HepG2 (cell line): ENCODE data around the gene FAM53B. TPM values are rescaled to one million over a fixed set of nuclear protein-coding genes. Genes with fewer than 3 reads are reported as not detected.

Experiments
- ATAC-seq: fragments of 200-7000 bp; cut with Tn5 transposase; 3 replicates; pipeline ENCODE4 v1.9.1; 2020; ENCODE audit warnings: mild to moderate bottlenecking, moderate library complexity
- BruUV-seq: library from RNA; stranded (reverse); fragments of 400-500 nt; replicated peaks from 2 replicates; lab custom pipeline; 2021; lab: Mats Ljungman, UMichigan
- CTCF ChIA-PET: fragments of 300-600 bp; formaldehyde crosslinking; extraction: SDS; loops from one replicate; lab custom pipeline; 2021; ENCODE audit warnings: low total read pairs, inconsistent platforms, low intra/inter-chr PET ratio; lab: Yijun Ruan, JAX
- POLR2A ChIA-PET: fragments of 350-600 bp; sonication (Branson Sonifier 250); formaldehyde crosslinking; loops from one replicate; lab custom pipeline; 2020; ENCODE audit warnings: antibody characterized with exemption, inconsistent platforms; lab: Yijun Ruan, JAX
- DNase-seq: peaks from one replicate; pipeline ENCODE4 v3.0.0-alpha.2; 2015; ENCODE audit warnings: low spot score
- FAIRE-seq: peaks from 3 replicates; lab custom pipeline; 2011; peaks lifted over from hg19 to GRCh38; lab: Jason Lieb, UNC
- H2AFZ ChIP-seq: one replicate; pipeline ENCODE4 v1.6.1; 2011; ENCODE audit warnings: low read length, inconsistent platforms
- H3K27ac ChIP-seq: fragments of 300-600 bp; 3 replicates; pipeline ENCODE4 v1.8.0; 2011; ENCODE audit warnings: mixed run types, mild to moderate bottlenecking, mixed read lengths, low read length, inconsistent platforms; ENCODE audit not compliant: insufficient read depth; ENCODE audit errors: extremely low read length
- H3K27me3 ChIP-seq, 2 experiments: fragments of 200-600 bp in 1 of 2; 2 replicates in 1 of 2; 3 replicates in 1 of 2; pipeline versions ENCODE4 v1.6.0 to v1.8.0; 2011; ENCODE audit warnings: low read length in 2 of 2, mild to moderate bottlenecking in 2 of 2, moderate library complexity in 2 of 2, inconsistent platforms in 1 of 2; ENCODE audit not compliant: insufficient read depth in 2 of 2, control insufficient read depth in 1 of 2
- H3K36me3 ChIP-seq, 2 experiments: fragments of 200-600 bp in 1 of 2; replicated peaks in 1 of 2; 2 replicates in 1 of 2; 3 replicates in 1 of 2; pipeline versions ENCODE4 v1.5.1 to v1.8.0; 2011; ENCODE audit warnings: low read length in 2 of 2, inconsistent platforms in 1 of 2; ENCODE audit not compliant: insufficient read depth in 2 of 2, control insufficient read depth in 1 of 2
- H3K4me1 ChIP-seq: 2 replicates; pipeline ENCODE4 v1.5.1; 2012; ENCODE audit warnings: low read length, inconsistent platforms; ENCODE audit not compliant: insufficient read depth
- H3K4me2 ChIP-seq: 2 replicates; pipeline ENCODE4 v1.6.0; 2011; ENCODE audit warnings: low read depth, low read length, inconsistent platforms
- H3K4me3 ChIP-seq, 3 experiments: fragments of 200-600 bp in 1 of 3; sonication (generic), shearing (Covaris generic) in 1 of 3; replicated peaks in 1 of 3; 2 replicates each; pipeline ENCODE4 v1.5.1; 2011 to 2016; ENCODE audit warnings: low read length in 3 of 3, inconsistent platforms in 2 of 3, low read depth in 2 of 3, mild to moderate bottlenecking in 2 of 3, control low read depth in 1 of 3, mixed read lengths in 1 of 3; ENCODE audit not compliant: insufficient read depth in 1 of 3
- H3K79me2 ChIP-seq: one replicate; pipeline ENCODE4 v1.6.1; 2011; ENCODE audit warnings: low read length, inconsistent platforms; ENCODE audit not compliant: insufficient read depth
- H3K9ac ChIP-seq: 2 replicates; pipeline ENCODE4 v1.6.0; 2011; ENCODE audit warnings: mild to moderate bottlenecking, low read depth, low read length, inconsistent platforms; ENCODE audit not compliant: insufficient read depth
- H3K9me3 ChIP-seq: 2 replicates; pipeline ENCODE4 v1.5.1; 2012; ENCODE audit warnings: mild to moderate bottlenecking, low read length
- H4K20me1 ChIP-seq: 2 replicates; pipeline ENCODE4 v1.6.0; 2011; ENCODE audit warnings: inconsistent platforms, mild to moderate bottlenecking, low read length, moderate library complexity; ENCODE audit not compliant: insufficient read depth
- IRF2 ChIP-seq: IDR thresholded peaks from 2 replicates; pipeline ENCODE4 v1.6.1; 2018; ENCODE audit warnings: missing genetic modification reagents, missing compliant biosample characterization
- MED13 ChIP-seq: sonication (generic); formaldehyde crosslinking; IDR thresholded peaks from 2 replicates; pipeline ENCODE4 v1.5.0; 2020; ENCODE audit warnings: missing genetic modification reagents
- MED8 ChIP-seq: sonication (generic); formaldehyde crosslinking; IDR thresholded peaks from 2 replicates; pipeline ENCODE4 v1.8.1; 2023; ENCODE audit warnings: mild to moderate bottlenecking, missing genetic modification reagents; ENCODE audit not compliant: insufficient replicate concordance
- PHF8 ChIP-seq: sonication (generic); formaldehyde crosslinking; IDR thresholded peaks from 2 replicates; pipeline ENCODE4 v1.5.0; 2020; ENCODE audit warnings: missing genetic modification reagents
- POLR2AphosphoS2 ChIP-seq: IDR thresholded peaks from 2 replicates; pipeline ENCODE4 v1.6.1; 2011; ENCODE audit warnings: low read depth, low read length, improper control_type of control experiment
- RAD21 ChIP-seq: fragments of 450-650 bp; formaldehyde crosslinking; IDR thresholded peaks from 2 replicates; pipeline ENCODE4 v1.5.0; 2020; ENCODE audit warnings: mild to moderate bottlenecking
- TBL1XR1 ChIP-seq: fragments of 150-350 bp; IDR thresholded peaks from 2 replicates; pipeline ENCODE4 v1.6.1; 2014; ENCODE audit warnings: borderline replicate concordance, low read length; ENCODE audit not compliant: partially characterized antibody
- ZMAT3 ChIP-seq: sonication (generic); formaldehyde crosslinking; conservative IDR thresholded peaks from 2 replicates; pipeline ENCODE4 v1.7.0; 2021; ENCODE audit warnings: missing genetic modification reagents
- ZNF354B ChIP-seq: sonication (generic); formaldehyde crosslinking; IDR thresholded peaks from 2 replicates; pipeline ENCODE4 v1.8.0; 2022; ENCODE audit warnings: mild to moderate bottlenecking, missing genetic modification reagents
- ZNF563 ChIP-seq: sonication (generic); formaldehyde crosslinking; IDR thresholded peaks from 2 replicates; pipeline ENCODE4 v1.8.0; 2022; ENCODE audit warnings: mild to moderate bottlenecking, moderate library complexity, missing genetic modification reagents
- WGBS: methylation state at CpG from one replicate; pipeline ENCODE4 v1.1.6; 2017; ENCODE audit warnings: low lambda C conversion rate; 5-methylcytosine and 5-hydroxymethylcytosine counted together
- in situ Hi-C: cut with HindIII; loops from 2 replicates; pipeline ENCODE4 v1.10.0; 2017; ENCODE audit warnings: low pct_unique_long_range_greater_than_20kb; ENCODE audit not compliant: extremely low pct_ligation_motif_present
- intact Hi-C: fragments of 100-400 bp; cut with micrococcal nuclease; formaldehyde crosslinking; loops from one replicate; pipeline ENCODE4 v1.10.0; 2022; ENCODE audit not compliant: unreplicated experiment
- polyA plus RNA-seq, 8 experiments: library from polyadenylated mRNA; depleted of rRNA in 3 of 8; stranded (reverse) in 7 of 8; unstranded in 1 of 8; fragments of >200 nt; fragmentation: Illumina TruSeq in 4 of 8; extraction: Trizol in 4 of 8; gene quantifications; 2 replicates each; pipeline versions ENCODE4 v1.2.1 to v1.2.3, GENCODE V29; 2011 to 2016; ENCODE audit warnings: low read depth in 4 of 8, missing spikeins in 1 of 8, mixed read lengths in 1 of 8; ENCODE audit not compliant: insufficient read depth in 1 of 8
- total RNA-seq, 5 experiments: library from RNA; depleted of rRNA; stranded (reverse); fragments of >200 nt; fragmentation: Illumina TruSeq; extraction: Trizol; gene quantifications; 2 replicates each; pipeline ENCODE4 v1.2.3, GENCODE V29; 2016; ENCODE audit warnings: low read depth in 1 of 5
- TF ChIP-seq, protein P1 (sequence below): sonication (generic); formaldehyde crosslinking; IDR thresholded peaks from 2 replicates; pipeline ENCODE4 v1.4.0; 2020; ENCODE audit warnings: missing genetic modification reagents, borderline replicate concordance
- TF ChIP-seq, protein P2 (sequence below): IDR thresholded peaks from 2 replicates; pipeline ENCODE4 v1.6.1; 2018; ENCODE audit warnings: missing genetic modification reagents, mild to moderate bottlenecking, missing compliant biosample characterization

FAM53B gene
- total and polyA plus RNA-seq, 2 of the 13 experiments (the other 11 are each of a cell fraction or from before 2014, with no cell fraction given) = 6.4 to 19.3 TPM

DNA sequence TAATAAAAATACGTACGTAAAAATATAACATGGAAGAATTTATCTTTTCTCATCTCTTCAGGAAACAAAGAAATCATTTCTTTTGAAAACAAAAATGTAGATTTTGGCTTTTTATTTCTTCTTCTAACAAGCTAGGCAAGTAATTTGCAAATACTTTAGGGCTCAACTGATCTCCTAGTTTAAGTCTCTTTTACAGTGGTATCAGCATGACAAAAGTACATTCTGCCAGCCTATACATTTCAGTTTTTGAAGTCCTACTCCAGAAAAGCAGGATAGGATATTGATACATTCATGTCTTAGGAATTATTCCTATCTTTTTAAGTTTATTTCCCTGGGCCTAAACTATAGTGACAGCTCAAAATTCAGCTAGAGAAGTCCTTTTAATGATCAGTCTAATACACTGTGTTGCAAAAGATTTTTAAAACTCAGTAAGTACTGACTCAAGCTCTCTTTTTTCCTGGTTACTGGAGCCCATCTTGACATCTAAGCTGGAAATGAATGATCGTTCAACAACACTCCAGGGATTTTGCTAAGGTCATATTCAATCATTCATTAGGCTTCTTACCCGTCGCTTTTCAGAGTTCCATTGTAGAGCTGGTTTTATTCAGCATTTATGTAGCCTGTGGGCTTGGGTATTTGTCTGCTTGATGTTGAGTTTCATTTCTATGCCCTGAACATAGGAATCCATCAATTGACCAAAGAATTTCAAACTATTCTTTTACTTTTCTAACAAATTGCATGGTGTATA, 12.2 kb upstream of the FAM53B start:
- no peaks in the 10 kb centered on the region for H3K27me3 ChIP-seq
- no peaks in the 10 kb centered on the region for H3K79me2 ChIP-seq
- no peak overlapping the region for H3K4me3 ChIP-seq
- DNase-seq (no peak), ATAC-seq (no peak), FAIRE-seq (no peak)
- H3K27ac ChIP-seq = no peak overlapping the region
- BruUV-seq = no TSS peak
- ChIA-PET CTCF (no interaction called here), POLR2A (interaction anchor here (1.3 kb wide), 1 partner anchor 35 kb away, joined by 4 read pairs; the partner anchor contains the start of gene EEF1AKMT2)
- H3K4me2 ChIP-seq = no peak overlapping the region
- H3K36me3 ChIP-seq = peaks cover 0 to 18% of the 10 kb centered on the region in 2 experiments; a peak in 4 of 5 replicates
- TF ChIP-seq MED8 (CRISPR knock-in tag) (no peak), RAD21 (no peak), TBL1XR1 (no peak), PHF8 (CRISPR knock-in tag) (no peak), ZNF563 (CRISPR knock-in tag) (no peak), ZMAT3 (CRISPR knock-in tag) (no peak), MED13 (CRISPR knock-in tag) (no peak), ZNF354B (CRISPR knock-in tag) (no peak), IRF2 (CRISPR knock-in tag) (no peak), POLR2AphosphoS2 (no peak)
- TF ChIP-seq, protein P1, sequence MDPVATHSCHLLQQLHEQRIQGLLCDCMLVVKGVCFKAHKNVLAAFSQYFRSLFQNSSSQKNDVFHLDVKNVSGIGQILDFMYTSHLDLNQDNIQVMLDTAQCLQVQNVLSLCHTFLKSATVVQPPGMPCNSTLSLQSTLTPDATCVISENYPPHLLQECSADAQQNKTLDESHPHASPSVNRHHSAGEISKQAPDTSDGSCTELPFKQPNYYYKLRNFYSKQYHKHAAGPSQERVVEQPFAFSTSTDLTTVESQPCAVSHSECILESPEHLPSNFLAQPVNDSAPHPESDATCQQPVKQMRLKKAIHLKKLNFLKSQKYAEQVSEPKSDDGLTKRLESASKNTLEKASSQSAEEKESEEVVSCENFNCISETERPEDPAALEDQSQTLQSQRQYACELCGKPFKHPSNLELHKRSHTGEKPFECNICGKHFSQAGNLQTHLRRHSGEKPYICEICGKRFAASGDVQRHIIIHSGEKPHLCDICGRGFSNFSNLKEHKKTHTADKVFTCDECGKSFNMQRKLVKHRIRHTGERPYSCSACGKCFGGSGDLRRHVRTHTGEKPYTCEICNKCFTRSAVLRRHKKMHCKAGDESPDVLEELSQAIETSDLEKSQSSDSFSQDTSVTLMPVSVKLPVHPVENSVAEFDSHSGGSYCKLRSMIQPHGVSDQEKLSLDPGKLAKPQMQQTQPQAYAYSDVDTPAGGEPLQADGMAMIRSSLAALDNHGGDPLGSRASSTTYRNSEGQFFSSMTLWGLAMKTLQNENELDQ = no peak
- TF ChIP-seq, protein P2, sequence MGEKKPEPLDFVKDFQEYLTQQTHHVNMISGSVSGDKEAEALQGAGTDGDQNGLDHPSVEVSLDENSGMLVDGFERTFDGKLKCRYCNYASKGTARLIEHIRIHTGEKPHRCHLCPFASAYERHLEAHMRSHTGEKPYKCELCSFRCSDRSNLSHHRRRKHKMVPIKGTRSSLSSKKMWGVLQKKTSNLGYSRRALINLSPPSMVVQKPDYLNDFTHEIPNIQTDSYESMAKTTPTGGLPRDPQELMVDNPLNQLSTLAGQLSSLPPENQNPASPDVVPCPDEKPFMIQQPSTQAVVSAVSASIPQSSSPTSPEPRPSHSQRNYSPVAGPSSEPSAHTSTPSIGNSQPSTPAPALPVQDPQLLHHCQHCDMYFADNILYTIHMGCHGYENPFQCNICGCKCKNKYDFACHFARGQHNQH (CRISPR knock-in tag) = no peak
- no peak overlapping the region for H2AFZ ChIP-seq
- H3K4me1 ChIP-seq = no peaks in the 10 kb centered on the region
- in situ Hi-C loops (no loop called here), intact Hi-C loops (no loop called here)
- H4K20me1 ChIP-seq = no peaks in the 10 kb centered on the region
- H3K9ac ChIP-seq = no peak overlapping the region
- H3K9me3 ChIP-seq = no peaks in the 10 kb centered on the region
- WGBS = 97% methylated on average over 5 of the region's 5 CpGs
